ENCODE measurements around the gene EVI5. TPM values are rescaled to one million over a fixed set of nuclear protein-coding genes. Genes with fewer than 3 reads are reported as not detected.
"Not testable (repeated sequence)": the region's sequence is repeated elsewhere in the genome, so short reads cannot be mapped to it uniquely, and the experiment has no call there.

EVI5 gene
- total RNA-seq, 1 experiment from 2014 or later, result 31.2 TPM

DNA sequence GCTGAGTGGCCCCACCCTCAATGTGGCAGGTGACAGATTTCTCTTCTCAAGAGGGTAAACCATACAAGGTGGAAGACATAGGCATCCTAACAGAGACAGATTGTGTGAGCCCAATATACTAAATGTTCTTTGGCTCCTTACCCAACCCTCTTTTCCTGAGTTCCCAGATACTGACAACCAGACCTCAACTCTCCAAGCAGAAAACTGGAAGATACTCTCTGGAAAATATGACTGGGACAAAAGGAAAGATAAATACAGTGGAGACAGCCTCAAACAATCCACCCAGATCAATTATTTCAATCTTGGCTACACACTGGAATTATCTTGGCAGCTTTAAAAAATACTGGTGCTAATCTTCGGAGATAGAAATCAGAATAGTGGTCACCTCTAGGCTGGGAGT, 6.5 kb downstream of the EVI5 start:
- Histone ChIP-seq H3K4me3 (ENCODE audit: low read depth, low read length) (no peak overlapping the region), H3K27me3 (replicated peaks; ENCODE audit: control insufficient read depth, insufficient read depth, low read length) (no peaks in the 10 kb centered on the region), H3K4me1 (peaks cover 5% of the 10 kb centered on the region; the same call in 1 of the 2 replicates), H3K9me3 (no peaks in the 10 kb centered on the region), H3K36me3 (ENCODE audit: control insufficient read depth, insufficient read depth, low read length) (no peaks in the 10 kb centered on the region)
- no TSS peak for BruUV-seq (replicated peaks)
- intact Hi-C loops (cut with micrococcal nuclease; ENCODE audit: unreplicated experiment), result no loop called here
- no peak for DNase-seq
- Mint-ChIP-seq H3K27ac (ENCODE audit: unreplicated experiment) (no peak overlapping the region), H3K9me3 (ENCODE audit: unreplicated experiment) (no peaks in the 10 kb centered on the region), H3K36me3 (ENCODE audit: insufficient read depth, unreplicated experiment) (peaks cover 15% of the 10 kb centered on the region), H3K27me3 (ENCODE audit: insufficient read depth, unreplicated experiment) (no peaks in the 10 kb centered on the region), H3K4me3 (ENCODE audit: unreplicated experiment) (no peak overlapping the region), H3K4me1 (ENCODE audit: low read depth, unreplicated experiment) (peaks cover 5% of the 10 kb centered on the region)
- CTCF ChIA-PET, result interaction anchor here (0.7 kb wide), 1 partner anchor 198 kb away, joined by 7 read pairs; no protein-coding TSS in a partner anchor
- TF ChIP-seq, protein P1, sequence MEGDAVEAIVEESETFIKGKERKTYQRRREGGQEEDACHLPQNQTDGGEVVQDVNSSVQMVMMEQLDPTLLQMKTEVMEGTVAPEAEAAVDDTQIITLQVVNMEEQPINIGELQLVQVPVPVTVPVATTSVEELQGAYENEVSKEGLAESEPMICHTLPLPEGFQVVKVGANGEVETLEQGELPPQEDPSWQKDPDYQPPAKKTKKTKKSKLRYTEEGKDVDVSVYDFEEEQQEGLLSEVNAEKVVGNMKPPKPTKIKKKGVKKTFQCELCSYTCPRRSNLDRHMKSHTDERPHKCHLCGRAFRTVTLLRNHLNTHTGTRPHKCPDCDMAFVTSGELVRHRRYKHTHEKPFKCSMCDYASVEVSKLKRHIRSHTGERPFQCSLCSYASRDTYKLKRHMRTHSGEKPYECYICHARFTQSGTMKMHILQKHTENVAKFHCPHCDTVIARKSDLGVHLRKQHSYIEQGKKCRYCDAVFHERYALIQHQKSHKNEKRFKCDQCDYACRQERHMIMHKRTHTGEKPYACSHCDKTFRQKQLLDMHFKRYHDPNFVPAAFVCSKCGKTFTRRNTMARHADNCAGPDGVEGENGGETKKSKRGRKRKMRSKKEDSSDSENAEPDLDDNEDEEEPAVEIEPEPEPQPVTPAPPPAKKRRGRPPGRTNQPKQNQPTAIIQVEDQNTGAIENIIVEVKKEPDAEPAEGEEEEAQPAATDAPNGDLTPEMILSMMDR (IDR thresholded peaks at IDR 0.05; ENCODE audit: insufficient read depth in 1 of 2, low read depth in 1 of 2, low read length in 1 of 2, severe bottlenecking in 1 of 2, unreplicated experiment in 1 of 2), result no peak
- POLR2A ChIA-PET, result no interaction called here

DNA sequence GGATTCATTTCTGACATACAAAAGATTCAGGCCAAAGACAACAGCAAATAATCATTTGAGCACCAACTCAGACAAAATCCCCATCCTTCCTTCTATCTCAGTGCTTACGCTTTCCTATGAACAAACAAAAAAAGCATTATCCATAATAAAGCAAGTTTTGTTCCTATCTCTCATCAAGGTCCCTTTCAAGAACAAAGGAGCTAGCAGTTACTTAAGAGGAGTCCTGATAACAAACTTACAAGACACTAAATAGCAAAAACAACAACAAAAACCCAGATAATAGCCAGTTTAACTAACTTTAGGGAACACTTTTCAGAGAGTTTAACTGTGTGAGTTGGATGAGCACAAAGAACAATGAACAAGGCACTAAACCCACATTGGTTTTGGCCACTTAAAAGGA, 10.5 kb downstream of the EVI5 start:
- BruUV-seq (replicated peaks), result no TSS peak
- ChIA-PET POLR2A (no interaction called here), CTCF (no interaction called here)
- no peak overlapping the region for H3K4me3 Mint-ChIP-seq (ENCODE audit: unreplicated experiment)
- no peaks in the 10 kb centered on the region for H3K27me3 Mint-ChIP-seq (ENCODE audit: insufficient read depth, unreplicated experiment)
- H3K4me1 Mint-ChIP-seq (ENCODE audit: low read depth, unreplicated experiment), result peaks cover 12% of the 10 kb centered on the region
- Histone ChIP-seq H3K27me3 (replicated peaks; ENCODE audit: control insufficient read depth, insufficient read depth, low read length) (no peaks in the 10 kb centered on the region), H3K4me1 (peaks cover 5% of the 10 kb centered on the region; the same call in 1 of the 2 replicates), H3K9me3 (no peaks in the 10 kb centered on the region), H3K4me3 (ENCODE audit: low read depth, low read length) (no peak overlapping the region), H3K36me3 (ENCODE audit: control insufficient read depth, insufficient read depth, low read length) (no peaks in the 10 kb centered on the region)
- intact Hi-C loops (cut with micrococcal nuclease; ENCODE audit: unreplicated experiment), result no loop called here
- H3K27ac Mint-ChIP-seq (ENCODE audit: unreplicated experiment), result no peak overlapping the region
- no peaks in the 10 kb centered on the region for H3K36me3 Mint-ChIP-seq (ENCODE audit: insufficient read depth, unreplicated experiment)
- H3K9me3 Mint-ChIP-seq (ENCODE audit: unreplicated experiment), result no peaks in the 10 kb centered on the region
- DNase-seq, result no peak
- TF ChIP-seq, protein P1 (IDR thresholded peaks at IDR 0.05; ENCODE audit: insufficient read depth in 1 of 2, low read depth in 1 of 2, low read length in 1 of 2, severe bottlenecking in 1 of 2, unreplicated experiment in 1 of 2), result no peak

DNA sequence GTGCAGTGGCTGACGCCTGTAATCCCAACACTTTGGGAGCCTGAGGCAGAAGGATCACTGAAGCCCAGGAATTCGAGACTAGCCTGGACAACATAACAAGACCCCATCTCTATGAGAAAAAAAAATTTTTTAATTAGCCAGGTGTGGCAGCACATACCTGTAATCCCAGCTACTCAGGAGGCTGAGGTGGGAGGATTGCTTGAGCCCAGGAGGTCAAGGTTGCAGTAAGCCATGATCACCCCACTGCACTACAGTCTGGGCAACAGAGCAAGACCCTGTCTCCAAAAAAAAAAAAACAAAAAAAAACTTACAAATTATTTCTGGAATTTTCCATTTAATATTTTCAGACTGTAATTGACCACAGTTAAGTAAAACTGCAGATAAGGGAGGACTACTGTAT, 11.2 kb downstream of the EVI5 start:
- DNase-seq; H3K27ac Mint-ChIP-seq (ENCODE audit: unreplicated experiment); POLR2A ChIA-PET; BruUV-seq (replicated peaks); H3K27me3 ChIP-seq (replicated peaks; ENCODE audit: control insufficient read depth, insufficient read depth, low read length); H3K27me3 Mint-ChIP-seq (ENCODE audit: insufficient read depth, unreplicated experiment); H3K36me3 ChIP-seq (ENCODE audit: control insufficient read depth, insufficient read depth, low read length); H3K9me3 Mint-ChIP-seq (ENCODE audit: unreplicated experiment); intact Hi-C loops (cut with micrococcal nuclease; ENCODE audit: unreplicated experiment); H3K36me3 Mint-ChIP-seq (ENCODE audit: insufficient read depth, unreplicated experiment); H3K4me1 ChIP-seq; H3K4me3 ChIP-seq (ENCODE audit: low read depth, low read length); H3K4me3 Mint-ChIP-seq (ENCODE audit: unreplicated experiment); CTCF ChIA-PET; H3K9me3 ChIP-seq: not testable (repeated sequence)
- H3K4me1 Mint-ChIP-seq (ENCODE audit: low read depth, unreplicated experiment), result peaks cover 16% of the 10 kb centered on the region

DNA sequence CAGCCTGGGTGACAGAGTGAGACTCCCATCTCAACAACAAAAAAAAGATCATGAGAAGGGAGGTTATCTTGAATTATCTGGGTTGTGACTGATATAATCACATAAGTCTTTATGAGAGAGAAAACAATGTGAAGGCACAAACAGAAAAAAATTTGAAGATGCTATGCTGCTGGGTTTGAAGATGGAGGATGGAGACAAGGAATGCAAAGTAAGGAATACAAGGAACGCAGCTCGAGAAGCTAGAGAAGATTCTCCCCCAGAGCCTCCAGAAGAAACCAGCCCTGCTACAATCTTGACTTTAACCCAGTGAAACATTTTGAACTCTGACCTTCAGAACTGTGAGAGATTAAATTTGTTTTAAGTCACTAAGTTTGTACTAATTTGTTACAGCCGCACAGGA, 15.1 kb downstream of the EVI5 start:
- Mint-ChIP-seq H3K27ac (ENCODE audit: unreplicated experiment) (no peak overlapping the region), H3K27me3 (ENCODE audit: insufficient read depth, unreplicated experiment) (no peaks in the 10 kb centered on the region), H3K4me3 (ENCODE audit: unreplicated experiment) (no peak overlapping the region), H3K4me1 (ENCODE audit: low read depth, unreplicated experiment) (peaks cover 19% of the 10 kb centered on the region), H3K36me3 (ENCODE audit: insufficient read depth, unreplicated experiment) (peaks cover 5% of the 10 kb centered on the region), H3K9me3 (ENCODE audit: unreplicated experiment) (peaks cover 9% of the 10 kb centered on the region)
- H3K27me3 ChIP-seq (replicated peaks; ENCODE audit: control insufficient read depth, insufficient read depth, low read length), result no peaks in the 10 kb centered on the region
- CTCF ChIA-PET, result no interaction called here
- POLR2A ChIA-PET, result no interaction called here
- intact Hi-C loops (cut with micrococcal nuclease; ENCODE audit: unreplicated experiment), result no loop called here
- no peaks in the 10 kb centered on the region for H3K9me3 ChIP-seq
- no peak for DNase-seq
- BruUV-seq (replicated peaks), result no TSS peak
- H3K4me1 ChIP-seq, result peaks cover 5% of the 10 kb centered on the region; the same call in 1 of the 2 replicates
- H3K4me3 ChIP-seq (ENCODE audit: low read depth, low read length), result no peak overlapping the region
- no peaks in the 10 kb centered on the region for H3K36me3 ChIP-seq (ENCODE audit: control insufficient read depth, insufficient read depth, low read length)
- TF ChIP-seq, protein P1 (IDR thresholded peaks at IDR 0.05; ENCODE audit: insufficient read depth in 1 of 2, low read depth in 1 of 2, low read length in 1 of 2, severe bottlenecking in 1 of 2, unreplicated experiment in 1 of 2), result no peak

Measured in Caco-2 (cell line).